ENCODE measurements around the gene CACUL1.
"Not testable (repeated sequence)": the region's sequence is repeated elsewhere in the genome, so short reads cannot be mapped to it uniquely, and the experiment has no call there.

CACUL1 gene

GRCh38 chr10:118754556-118755423, at the start of gene CACUL1:
Gene CACUL1 (minus strand): TSS chr10:118754970. CDS start chr10:118754762, 208 bp downstream.
- TF ChIP-seq CTCF (IDR thresholded peaks at IDR 0.05) = no peak
- H3K27ac ChIP-seq = peak within 1 kb of the TSS; percentile 69 to 85
- H3K4me3 ChIP-seq = peak within 1 kb of the TSS; percentile 91
- DNase-seq (ENCODE audit: low spot score) = peak; percentile 100

GRCh38 chr10:118804262-118804773, 49.5 kb upstream of the CACUL1 start:
- no peak for DNase-seq (ENCODE audit: low spot score)
- H3K27ac ChIP-seq = no peak overlapping the region
- TF ChIP-seq CTCF (IDR thresholded peaks at IDR 0.05) = no peak
- no peak overlapping the region for H3K4me3 ChIP-seq

- no peak overlapping the region for H3K4me3 ChIP-seq
- H3K27ac ChIP-seq = no peak overlapping the region
- no peak for TF ChIP-seq CTCF (IDR thresholded peaks at IDR 0.05)
- peak; percentile 45 for DNase-seq (ENCODE audit: low spot score)
These were observed 47.5 kb upstream of the CACUL1 start for GRCh38 chr10:118802126-118802793.

GRCh38 chr10:118800920-118801319, 46.1 kb upstream of the CACUL1 start:
- H3K27ac ChIP-seq = no peak overlapping the region
- H3K4me3 ChIP-seq = no peak overlapping the region
- peak; percentile 41 for DNase-seq (ENCODE audit: low spot score)
- TF ChIP-seq CTCF (IDR thresholded peaks at IDR 0.05) = no peak

GRCh38 chr10:118799777-118800176, 45.0 kb upstream of the CACUL1 start:
- DNase-seq (ENCODE audit: low spot score) = no peak
- no peak for TF ChIP-seq CTCF (IDR thresholded peaks at IDR 0.05)
- Histone ChIP-seq H3K4me3 (no peak overlapping the region), H3K27ac (no peak overlapping the region)

- TF ChIP-seq CTCF (IDR thresholded peaks at IDR 0.05) = no peak
- DNase-seq (ENCODE audit: low spot score) = peak; percentile 67
- H3K27ac ChIP-seq = no peak overlapping the region
- no peak overlapping the region for H3K4me3 ChIP-seq
These were observed 43.5 kb upstream of the CACUL1 start for GRCh38 chr10:118798231-118798662.

GRCh38 chr10:118794971-118795370, 40.2 kb upstream of the CACUL1 start:
- H3K4me3 ChIP-seq; DNase-seq (ENCODE audit: low spot score); H3K27ac ChIP-seq: not testable (repeated sequence)
